ENCODE data around the gene TFDP2.
A peak's percentile ranks its signal among the peaks of the same experiment; 100 is the strongest.
"Not testable (repeated sequence)": the region's sequence is repeated elsewhere in the genome, so short reads cannot be mapped to it uniquely, and the experiment has no call there.

Gene TFDP2

GRCh38 chr3:142022381-142022780 is 127.0 kb downstream of the TFDP2 start:
- peak in 1 of 58 donors; percentile 4 for DNase-seq

DNA sequence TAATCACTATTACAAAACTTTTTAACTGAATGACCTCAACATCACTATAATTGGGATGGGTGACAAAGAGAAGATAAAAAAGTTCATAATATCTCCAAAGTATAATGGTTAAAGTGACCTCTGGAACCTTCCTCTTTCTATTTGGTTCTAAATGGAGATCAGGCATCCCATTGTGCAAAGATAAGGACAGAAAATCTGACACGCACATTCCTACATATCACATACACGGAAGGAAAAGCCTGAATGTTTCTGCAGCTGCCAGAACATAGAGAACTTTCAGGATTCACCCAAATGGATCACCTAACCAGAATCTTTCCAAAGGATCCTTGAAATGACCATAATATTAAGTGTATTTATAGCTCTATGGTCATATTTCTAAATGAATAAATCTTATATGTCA is 128.2 kb downstream of the TFDP2 start:
- no peak for DNase-seq

- DNase-seq: no peak
Measured at GRCh38 chr3:142019794-142020320, 129.5 kb downstream of the TFDP2 start.

- DNase-seq: no peak
Measured at GRCh38 chr3:142013993-142014392, 135.4 kb downstream of the TFDP2 start.

GRCh38 chr3:142013326-142013980 is 135.9 kb downstream of the TFDP2 start:
- no peak for DNase-seq

DNA sequence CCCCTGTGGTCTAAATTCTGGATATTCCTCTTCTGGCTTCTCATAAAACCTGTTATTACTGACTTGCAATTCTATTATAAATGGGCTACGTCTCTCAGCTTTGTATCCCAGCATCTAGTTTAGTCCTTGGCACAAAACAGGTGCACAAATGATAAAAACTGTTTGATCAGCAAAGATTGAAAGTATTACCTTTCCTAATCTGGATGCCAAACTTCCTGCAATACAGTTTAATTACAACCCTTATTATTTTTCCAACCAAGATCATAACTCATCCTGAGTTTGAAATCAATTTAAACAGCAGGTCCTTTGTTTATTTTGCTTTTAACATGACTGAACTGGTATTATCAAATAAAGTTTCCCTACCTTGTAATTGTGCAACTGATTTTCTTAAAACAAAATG is 140.3 kb downstream of the TFDP2 start:
- DNase-seq: no peak

DNA sequence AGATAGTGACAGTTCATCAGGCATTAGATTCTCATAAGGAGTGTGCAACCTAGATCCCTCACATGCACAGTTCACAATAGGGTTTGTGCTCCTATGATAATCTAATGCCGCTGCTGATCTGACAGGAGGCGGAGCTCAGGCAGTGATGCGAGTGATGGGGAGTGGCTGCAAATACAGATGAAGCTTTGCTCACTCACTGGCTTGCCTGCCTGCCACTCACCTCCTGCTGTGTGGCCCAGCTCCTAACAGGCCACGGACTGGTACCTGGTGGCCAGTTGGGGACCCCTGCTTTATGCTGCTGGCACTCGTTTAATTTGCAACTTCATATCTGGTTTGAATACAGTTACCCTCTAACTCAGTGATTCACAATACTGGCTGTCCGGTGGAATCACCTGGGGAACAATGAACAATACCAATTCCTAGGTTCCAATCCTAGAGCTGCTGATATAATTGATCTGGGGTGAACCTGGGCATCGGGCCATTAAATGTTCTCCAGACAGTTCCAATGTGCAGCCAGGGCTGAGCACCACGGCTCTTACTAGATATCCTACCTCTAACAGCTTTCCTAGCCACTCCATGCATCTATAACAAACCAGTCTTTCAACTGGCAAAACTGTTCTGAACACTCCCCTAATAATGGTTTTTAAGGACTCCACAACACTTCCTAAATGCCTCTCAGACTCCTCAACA is 141.5 kb downstream of the TFDP2 start:
- no peak for DNase-seq

- DNase-seq: not testable (repeated sequence)
Measured at GRCh38 chr3:142004957-142005356, 144.4 kb downstream of the TFDP2 start.

DNA sequence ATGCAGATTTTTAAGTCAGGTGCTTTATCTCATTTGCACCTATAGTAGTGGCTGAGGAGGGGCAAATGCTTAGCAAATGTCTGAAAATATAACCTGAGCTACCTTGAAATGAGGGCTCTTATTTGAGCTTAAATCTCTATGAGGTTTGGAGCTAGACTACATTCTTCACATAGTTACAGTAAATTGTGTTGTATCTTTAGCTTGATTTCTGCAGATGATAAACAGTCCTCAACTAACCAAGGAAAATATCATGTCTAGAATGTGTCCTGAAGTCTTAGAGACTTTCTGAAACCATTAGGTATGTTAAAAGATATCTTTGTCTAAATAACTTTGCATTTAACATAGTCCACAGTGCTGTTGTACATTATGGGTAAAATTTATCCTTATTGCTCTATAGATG is 145.3 kb downstream of the TFDP2 start:
- DNase-seq: no peak

DNA sequence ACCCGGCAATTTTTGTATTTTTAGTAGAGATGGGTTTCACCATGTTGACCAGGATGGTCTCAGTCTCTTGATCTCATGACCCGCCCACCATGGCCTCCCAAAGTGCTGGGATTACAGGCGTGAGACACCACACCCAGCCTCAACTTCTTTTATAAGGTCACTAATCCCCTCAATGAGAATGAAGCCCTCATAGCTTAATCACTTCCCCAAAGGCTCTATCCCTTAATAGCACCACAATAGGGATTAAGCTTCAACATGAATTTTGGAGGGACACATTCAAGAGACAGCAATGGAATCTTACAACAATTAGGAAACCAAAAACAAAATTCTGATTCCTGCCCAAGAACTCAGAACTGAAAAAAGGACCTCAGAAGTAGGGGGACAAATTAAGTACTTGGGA is 146.1 kb downstream of the TFDP2 start:
- DNase-seq: no peak

DNA sequence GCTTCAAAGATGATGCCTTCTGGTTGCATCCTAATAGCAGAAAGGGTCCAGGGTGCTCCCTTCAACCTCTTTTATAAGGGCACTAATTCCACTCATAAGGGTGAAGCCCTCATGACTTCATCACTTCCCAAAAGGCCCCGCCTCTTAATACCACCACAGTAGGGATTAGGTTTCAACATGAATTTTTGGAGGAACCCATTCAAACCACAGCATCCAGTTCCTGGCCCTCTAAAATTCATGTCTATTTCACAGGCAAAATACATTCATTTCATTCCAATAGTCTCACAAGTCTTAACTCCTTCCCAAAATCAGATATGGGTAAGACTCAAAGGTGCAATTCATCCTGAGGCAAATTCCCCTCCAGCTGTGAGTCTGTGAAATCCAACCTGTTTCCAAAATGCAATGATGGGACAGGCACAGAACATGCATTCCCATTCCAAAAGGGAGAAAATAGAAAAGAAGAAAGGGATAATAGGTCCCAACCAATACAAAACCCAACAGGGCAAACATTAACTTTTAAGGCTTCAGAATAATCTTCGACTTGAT is 148.9 kb downstream of the TFDP2 start:
- DNase-seq: no peak

- DNase-seq: no peak
Measured at GRCh38 chr3:141998669-141999290, 150.6 kb downstream of the TFDP2 start.

DNA sequence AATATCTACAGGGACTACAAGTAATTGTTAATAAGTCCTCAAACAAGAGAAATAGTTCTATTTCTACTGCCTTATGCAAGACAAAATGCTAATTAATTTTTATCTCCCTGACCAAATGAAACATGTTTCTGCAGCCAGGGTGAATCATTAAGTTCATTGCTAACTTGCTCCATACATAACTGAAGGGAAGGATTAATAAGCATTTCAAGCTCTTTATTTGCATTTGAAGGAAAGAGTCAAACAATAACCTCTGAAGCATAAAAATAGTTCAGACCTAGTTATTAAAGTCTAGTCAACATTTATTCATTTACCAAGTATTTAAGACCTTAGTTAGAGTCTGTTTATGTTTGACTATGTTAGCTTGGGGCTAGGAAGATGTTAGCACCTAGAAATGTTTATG is 152.9 kb downstream of the TFDP2 start:
- DNase-seq: no peak

- DNase-seq: no peak
Measured at GRCh38 chr3:141994856-141995255, 154.5 kb downstream of the TFDP2 start.

- no peak for DNase-seq
Measured at GRCh38 chr3:141992512-141992911, 156.8 kb downstream of the TFDP2 start.

DNA sequence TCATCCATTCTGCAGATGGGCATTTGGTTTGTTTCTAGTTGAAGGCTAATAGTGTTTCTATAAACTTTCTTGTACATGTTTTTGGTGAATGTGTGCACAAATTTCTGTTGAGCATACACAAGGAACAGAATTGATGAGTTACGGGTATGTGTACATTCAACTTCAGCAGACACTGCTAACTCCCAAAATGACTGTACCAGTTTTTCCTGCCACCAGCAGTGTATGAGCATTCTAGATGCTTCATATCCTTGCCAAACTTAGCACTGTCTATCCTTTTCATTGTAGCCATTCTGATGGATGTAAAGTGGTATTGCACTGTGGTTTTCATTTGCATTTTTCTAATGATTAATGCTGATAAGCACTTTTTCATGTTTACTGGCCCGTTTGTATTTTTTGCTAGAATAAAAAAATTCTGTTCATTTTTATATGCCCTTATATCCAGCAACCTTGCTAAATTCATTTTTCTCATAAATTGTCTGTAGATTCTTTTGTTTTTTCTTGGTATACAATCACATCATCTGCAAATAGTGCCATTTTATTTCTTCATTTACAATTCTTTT is 162.7 kb downstream of the TFDP2 start:
- DNase-seq: no peak

DNA sequence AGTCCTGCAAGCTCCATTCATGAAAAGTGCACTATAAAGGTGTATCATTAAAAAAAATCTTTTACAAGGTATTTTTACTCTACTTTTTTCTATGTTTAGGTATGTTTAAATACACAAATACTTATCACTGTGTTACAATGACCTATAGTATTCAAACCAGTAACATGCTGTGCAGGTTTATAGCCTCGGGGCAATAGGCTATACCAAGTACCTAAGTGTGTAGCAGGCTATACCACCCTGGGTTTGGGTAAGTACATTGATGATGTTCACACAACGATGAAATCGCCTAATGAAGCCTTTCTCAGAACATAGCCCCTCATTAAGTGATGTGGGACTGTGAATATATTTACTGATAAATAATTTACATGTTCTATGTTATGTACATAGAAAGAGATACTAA is 168.3 kb downstream of the TFDP2 start:
- no peak for DNase-seq

- no peak for DNase-seq
Measured at GRCh38 chr3:141979050-141979671, 170.2 kb downstream of the TFDP2 start.

- not testable (repeated sequence) for DNase-seq
Measured at GRCh38 chr3:141974777-141975176, 174.6 kb downstream of the TFDP2 start.

GRCh38 chr3:141972399-141972798 is 176.9 kb downstream of the TFDP2 start:
- DNase-seq: no peak

DNA sequence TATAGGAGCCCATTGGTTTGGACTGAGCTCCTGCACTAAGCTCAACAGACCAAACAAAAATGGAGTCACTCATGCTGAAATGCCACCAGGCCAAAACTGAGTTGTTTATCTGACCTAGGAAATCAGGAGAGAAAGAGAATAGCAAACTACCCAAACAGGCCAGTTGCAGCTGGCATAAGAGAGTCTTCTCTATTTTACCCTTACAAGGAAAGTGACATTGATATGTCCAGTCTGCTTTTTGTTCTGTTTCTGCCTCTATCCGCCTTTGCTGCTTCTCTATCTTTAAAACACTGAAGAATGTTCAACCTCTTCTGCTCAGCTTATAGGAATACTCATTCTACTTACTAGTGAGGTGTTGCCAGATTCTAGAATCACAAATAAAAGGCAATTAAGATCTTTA is 177.8 kb downstream of the TFDP2 start:
- no peak for DNase-seq
